HepG2 (cell line): ENCODE measurements around the gene PERCC1. TPM values are rescaled to one million over a fixed set of nuclear protein-coding genes. Genes with fewer than 3 reads are reported as not detected.

Experiments used
- ATAC-seq: fragments of 200-7000 bp; cut with Tn5 transposase; 3 replicates; pipeline ENCODE4 v1.9.1; 2020; ENCODE audit warnings: mild to moderate bottlenecking, moderate library complexity
- BruUV-seq: library from RNA; stranded (reverse); fragments of 400-500 nt; replicated peaks from 2 replicates; lab custom pipeline; 2021; lab: Mats Ljungman, UMichigan
- CTCF ChIA-PET: fragments of 300-600 bp; formaldehyde crosslinking; extraction: SDS; loops from one replicate; lab custom pipeline; 2021; ENCODE audit warnings: low total read pairs, inconsistent platforms, low intra/inter-chr PET ratio; lab: Yijun Ruan, JAX
- POLR2A ChIA-PET: fragments of 350-600 bp; sonication (Branson Sonifier 250); formaldehyde crosslinking; loops from one replicate; lab custom pipeline; 2020; ENCODE audit warnings: antibody characterized with exemption, inconsistent platforms; lab: Yijun Ruan, JAX
- DNase-seq: peaks from one replicate; pipeline ENCODE4 v3.0.0-alpha.2; 2015; ENCODE audit warnings: low spot score
- FAIRE-seq: peaks from 3 replicates; lab custom pipeline; 2011; peaks lifted over from hg19 to GRCh38; lab: Jason Lieb, UNC
- H2AFZ ChIP-seq: one replicate; pipeline ENCODE4 v1.6.1; 2011; ENCODE audit warnings: low read length, inconsistent platforms
- H3K27ac ChIP-seq: fragments of 300-600 bp; 3 replicates; pipeline ENCODE4 v1.8.0; 2011; ENCODE audit warnings: mixed run types, mild to moderate bottlenecking, mixed read lengths, low read length, inconsistent platforms; ENCODE audit not compliant: insufficient read depth; ENCODE audit errors: extremely low read length
- H3K27me3 ChIP-seq, 2 experiments: fragments of 200-600 bp in 1 of 2; 2 replicates in 1 of 2; 3 replicates in 1 of 2; pipeline versions ENCODE4 v1.6.0 to v1.8.0; 2011; ENCODE audit warnings: low read length in 2 of 2, mild to moderate bottlenecking in 2 of 2, moderate library complexity in 2 of 2, inconsistent platforms in 1 of 2; ENCODE audit not compliant: insufficient read depth in 2 of 2, control insufficient read depth in 1 of 2
- H3K36me3 ChIP-seq, 2 experiments: fragments of 200-600 bp in 1 of 2; replicated peaks in 1 of 2; 2 replicates in 1 of 2; 3 replicates in 1 of 2; pipeline versions ENCODE4 v1.5.1 to v1.8.0; 2011; ENCODE audit warnings: low read length in 2 of 2, inconsistent platforms in 1 of 2; ENCODE audit not compliant: insufficient read depth in 2 of 2, control insufficient read depth in 1 of 2
- H3K4me1 ChIP-seq: 2 replicates; pipeline ENCODE4 v1.5.1; 2012; ENCODE audit warnings: low read length, inconsistent platforms; ENCODE audit not compliant: insufficient read depth
- H3K4me2 ChIP-seq: 2 replicates; pipeline ENCODE4 v1.6.0; 2011; ENCODE audit warnings: low read depth, low read length, inconsistent platforms
- H3K4me3 ChIP-seq, 3 experiments: fragments of 200-600 bp in 1 of 3; sonication (generic), shearing (Covaris generic) in 1 of 3; replicated peaks in 1 of 3; 2 replicates each; pipeline ENCODE4 v1.5.1; 2011 to 2016; ENCODE audit warnings: low read length in 3 of 3, inconsistent platforms in 2 of 3, low read depth in 2 of 3, mild to moderate bottlenecking in 2 of 3, control low read depth in 1 of 3, mixed read lengths in 1 of 3; ENCODE audit not compliant: insufficient read depth in 1 of 3
- H3K79me2 ChIP-seq: one replicate; pipeline ENCODE4 v1.6.1; 2011; ENCODE audit warnings: low read length, inconsistent platforms; ENCODE audit not compliant: insufficient read depth
- H3K9ac ChIP-seq: 2 replicates; pipeline ENCODE4 v1.6.0; 2011; ENCODE audit warnings: mild to moderate bottlenecking, low read depth, low read length, inconsistent platforms; ENCODE audit not compliant: insufficient read depth
- H3K9me3 ChIP-seq: 2 replicates; pipeline ENCODE4 v1.5.1; 2012; ENCODE audit warnings: mild to moderate bottlenecking, low read length
- H4K20me1 ChIP-seq: 2 replicates; pipeline ENCODE4 v1.6.0; 2011; ENCODE audit warnings: inconsistent platforms, mild to moderate bottlenecking, low read length, moderate library complexity; ENCODE audit not compliant: insufficient read depth
- MED13 ChIP-seq: sonication (generic); formaldehyde crosslinking; IDR thresholded peaks from 2 replicates; pipeline ENCODE4 v1.5.0; 2020; ENCODE audit warnings: missing genetic modification reagents
- NFYB ChIP-seq: sonication (generic); formaldehyde crosslinking; IDR thresholded peaks from 2 replicates; pipeline ENCODE4 v1.4.0; 2020; ENCODE audit warnings: missing genetic modification reagents
- SP4 ChIP-seq: sonication (generic); formaldehyde crosslinking; IDR thresholded peaks from 2 replicates; pipeline ENCODE4 v1.8.1; 2023; ENCODE audit warnings: mild to moderate bottlenecking, missing genetic modification reagents
- ZBTB1 ChIP-seq: sonication (generic); formaldehyde crosslinking; IDR thresholded peaks from 2 replicates; pipeline ENCODE4 v1.4.0; 2020; ENCODE audit warnings: missing genetic modification reagents, borderline replicate concordance
- ZFP62 ChIP-seq: sonication (generic); formaldehyde crosslinking; IDR thresholded peaks from 2 replicates; pipeline ENCODE4 v1.4.0; 2020; ENCODE audit warnings: missing genetic modification reagents
- ZMAT3 ChIP-seq: sonication (generic); formaldehyde crosslinking; conservative IDR thresholded peaks from 2 replicates; pipeline ENCODE4 v1.7.0; 2021; ENCODE audit warnings: missing genetic modification reagents
- WGBS: methylation state at CpG from one replicate; pipeline ENCODE4 v1.1.6; 2017; ENCODE audit warnings: low lambda C conversion rate; 5-methylcytosine and 5-hydroxymethylcytosine counted together
- in situ Hi-C: cut with HindIII; loops from 2 replicates; pipeline ENCODE4 v1.10.0; 2017; ENCODE audit warnings: low pct_unique_long_range_greater_than_20kb; ENCODE audit not compliant: extremely low pct_ligation_motif_present
- intact Hi-C: fragments of 100-400 bp; cut with micrococcal nuclease; formaldehyde crosslinking; loops from one replicate; pipeline ENCODE4 v1.10.0; 2022; ENCODE audit not compliant: unreplicated experiment
- polyA plus RNA-seq, 8 experiments: library from polyadenylated mRNA; depleted of rRNA in 3 of 8; stranded (reverse) in 7 of 8; unstranded in 1 of 8; fragments of >200 nt; fragmentation: Illumina TruSeq in 4 of 8; extraction: Trizol in 4 of 8; gene quantifications; 2 replicates each; pipeline versions ENCODE4 v1.2.1 to v1.2.3, GENCODE V29; 2011 to 2016; ENCODE audit warnings: low read depth in 4 of 8, missing spikeins in 1 of 8, mixed read lengths in 1 of 8; ENCODE audit not compliant: insufficient read depth in 1 of 8
- total RNA-seq, 5 experiments: library from RNA; depleted of rRNA; stranded (reverse); fragments of >200 nt; fragmentation: Illumina TruSeq; extraction: Trizol; gene quantifications; 2 replicates each; pipeline ENCODE4 v1.2.3, GENCODE V29; 2016; ENCODE audit warnings: low read depth in 1 of 5
- TF ChIP-seq, protein P1 (sequence below): sonication (generic); formaldehyde crosslinking; IDR thresholded peaks from 2 replicates; pipeline ENCODE4 v1.5.1; 2020; ENCODE audit warnings: mild to moderate bottlenecking, missing genetic modification reagents

Gene PERCC1
- total and polyA plus RNA-seq, 2 of the 13 experiments (the other 11 are each of a cell fraction or from before 2014, with no cell fraction given): 0.15 TPM; not detected in 1

GRCh38 chr16:1434644-1435592, 4.0 kb downstream of the PERCC1 start:
- H3K36me3 ChIP-seq: no peaks in the 10 kb centered on the region
- no peaks in the 10 kb centered on the region for H3K9me3 ChIP-seq
- no peaks in the 10 kb centered on the region for H4K20me1 ChIP-seq
- no peak overlapping the region for H3K4me2 ChIP-seq
- no peak overlapping the region for H3K4me3 ChIP-seq
- H3K4me1 ChIP-seq: peaks cover 72% of the 10 kb centered on the region
- DNase-seq (no peak), FAIRE-seq (no peak), ATAC-seq (no peak)
- 95% methylated on average over 29 of the region's 40 CpGs for WGBS
- no peak overlapping the region for H3K27ac ChIP-seq
- no peak for TF ChIP-seq SP4 (CRISPR knock-in tag)
- no peak for TF ChIP-seq ZFP62 (CRISPR knock-in tag)
- no peak overlapping the region for H2AFZ ChIP-seq
- H3K79me2 ChIP-seq: no peaks in the 10 kb centered on the region
- ChIA-PET POLR2A (interaction anchor here (0.6 to 2.2 kb wide), 2 partner anchors 14 to 20 kb away, joined by 3 to 14 read pairs; partner anchors contain the start of genes UNKL and UQCC4), CTCF (no interaction called here)
- no peak overlapping the region for H3K9ac ChIP-seq
- TSS peak; percentile 74 for BruUV-seq
- intact Hi-C loops: no loop called here
- H3K27me3 ChIP-seq: peaks cover 8 to 43% of the 10 kb centered on the region in 2 experiments
- in situ Hi-C loops: no loop called here

- Histone ChIP-seq H3K4me3 (peak overlapping the region; percentile 63 to 78 (median 69)), H3K27ac (peak overlapping the region; percentile 63), H3K36me3 (no peaks in the 10 kb centered on the region), H4K20me1 (no peaks in the 10 kb centered on the region), H3K4me2 (peak overlapping the region; percentile 84), H3K9me3 (no peaks in the 10 kb centered on the region), H2AFZ (no peak overlapping the region), H3K79me2 (no peaks in the 10 kb centered on the region), H3K9ac (peak overlapping the region; percentile 79), H3K27me3 (peaks cover 8 to 37% of the 10 kb centered on the region in 2 experiments; a peak in 4 of 5 replicates), H3K4me1 (peaks cover 65% of the 10 kb centered on the region)
- DNase-seq (peak; percentile 51), ATAC-seq (peak; percentile 75), FAIRE-seq (peak; percentile 75)
- POLR2A ChIA-PET: interaction anchor here (0.6 to 2.2 kb wide), 2 partner anchors 15 to 21 kb away, joined by 3 to 14 read pairs; partner anchors contain the start of genes UNKL and UQCC4
- intact Hi-C loops (no loop called here), in situ Hi-C loops (no loop called here)
- no TSS peak for BruUV-seq
- CTCF ChIA-PET: interaction anchor here (1.4 kb wide), 1 partner anchor 73 kb away, joined by 6 read pairs; no protein-coding TSS in a partner anchor
- WGBS: 5% methylated on average over 7 of the region's 32 CpGs
- TF ChIP-seq NFYB (no peak), ZBTB1 (no peak), ZMAT3 (peak; percentile 73; the same call in 1 of the 2 replicates), MED13 (CRISPR knock-in tag) (no peak)
- TF ChIP-seq, protein P1, sequence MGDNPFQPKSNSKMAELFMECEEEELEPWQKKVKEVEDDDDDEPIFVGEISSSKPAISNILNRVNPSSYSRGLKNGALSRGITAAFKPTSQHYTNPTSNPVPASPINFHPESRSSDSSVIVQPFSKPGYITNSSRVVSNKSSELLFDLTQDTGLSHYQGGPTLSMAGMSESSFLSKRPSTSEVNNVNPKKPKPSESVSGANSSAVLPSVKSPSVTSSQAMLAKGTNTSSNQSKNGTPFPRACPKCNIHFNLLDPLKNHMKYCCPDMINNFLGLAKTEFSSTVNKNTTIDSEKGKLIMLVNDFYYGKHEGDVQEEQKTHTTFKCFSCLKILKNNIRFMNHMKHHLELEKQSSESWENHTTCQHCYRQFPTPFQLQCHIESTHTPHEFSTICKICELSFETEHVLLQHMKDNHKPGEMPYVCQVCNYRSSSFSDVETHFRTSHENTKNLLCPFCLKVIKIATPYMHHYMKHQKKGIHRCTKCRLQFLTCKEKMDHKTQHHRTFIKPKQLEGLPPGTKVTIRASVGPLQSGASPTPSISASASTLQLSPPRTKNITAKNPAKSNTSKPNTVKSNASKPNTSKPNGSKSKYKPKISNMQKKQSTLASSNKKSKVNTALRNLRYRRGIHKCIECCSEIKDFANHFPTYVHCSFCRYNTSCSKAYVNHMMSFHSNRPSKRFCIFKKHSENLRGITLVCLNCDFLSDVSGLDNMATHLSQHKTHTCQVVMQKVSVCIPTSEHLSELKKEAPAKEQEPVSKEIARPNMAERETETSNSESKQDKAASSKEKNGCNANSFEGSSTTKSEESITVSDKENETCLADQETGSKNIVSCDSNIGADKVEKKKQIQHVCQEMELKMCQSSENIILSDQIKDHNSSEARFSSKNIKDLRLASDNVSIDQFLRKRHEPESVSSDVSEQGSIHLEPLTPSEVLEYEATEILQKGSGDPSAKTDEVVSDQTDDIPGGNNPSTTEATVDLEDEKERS (CRISPR knock-in tag): 0 out of 2 replicates have a peak, but pooled peaks have one; percentile 51
Observed at GRCh38 chr16:1435921-1436697, 5.2 kb downstream of the PERCC1 start.
